Neuronal stem cell (in vitro differentiated cells): ENCODE measurements around the gene OR52H1.

Experiments used
- DNase-seq: peaks from one replicate; pipeline ENCODE4 v3.0.0-alpha.2; 2013; ENCODE audit warnings: low spot score
- H2AFZ ChIP-seq: one replicate; pipeline ENCODE4 v1.6.1; 2013; ENCODE audit warnings: mild to moderate bottlenecking, low read length, inconsistent platforms
- H2AK5ac ChIP-seq: 2 replicates; pipeline ENCODE4 v1.6.1; 2013; ENCODE audit warnings: low read depth, mild to moderate bottlenecking, inconsistent platforms, low read length, moderate library complexity, mixed read lengths
- H2BK120ac ChIP-seq: 2 replicates; pipeline ENCODE4 v1.6.1; 2013; ENCODE audit warnings: low read depth, mild to moderate bottlenecking, inconsistent platforms, low read length, moderate library complexity, mixed read lengths
- H2BK12ac ChIP-seq: one replicate; pipeline ENCODE4 v1.6.1; 2013; ENCODE audit warnings: low read length, inconsistent platforms
- H2BK15ac ChIP-seq: 2 replicates; pipeline ENCODE4 v1.6.1; 2013; ENCODE audit warnings: mild to moderate bottlenecking, low read length, inconsistent platforms, mixed read lengths
- H2BK5ac ChIP-seq: one replicate; pipeline ENCODE4 v1.6.1; 2013; ENCODE audit warnings: inconsistent platforms, mild to moderate bottlenecking, low read length, moderate library complexity
- H3K14ac ChIP-seq: one replicate; pipeline ENCODE4 v1.6.1; 2013; ENCODE audit warnings: low read length, inconsistent platforms
- H3K18ac ChIP-seq: 2 replicates; pipeline ENCODE4 v1.6.1; 2013; ENCODE audit warnings: low read length, inconsistent platforms
- H3K23ac ChIP-seq: 2 replicates; pipeline ENCODE4 v1.6.1; 2013; ENCODE audit warnings: low read depth, mild to moderate bottlenecking, mixed read lengths, low read length, inconsistent platforms; ENCODE audit not compliant: poor library complexity
- H3K27ac ChIP-seq: replicated peaks from 3 replicates; pipeline ENCODE4 v1.5.1; 2013; ENCODE audit warnings: low read length, inconsistent platforms
- H3K27me3 ChIP-seq, 3 experiments: 2 replicates each; pipeline ENCODE4 v1.6.1; 2013; ENCODE audit warnings: low read length in 3 of 3, mild to moderate bottlenecking in 2 of 3, inconsistent platforms in 1 of 3, low read depth in 1 of 3, mixed read lengths in 1 of 3, moderate library complexity in 1 of 3; ENCODE audit not compliant: control insufficient read depth in 3 of 3, insufficient read depth in 3 of 3
- H3K36me3 ChIP-seq, 2 donors: replicated peaks in 1 of 2; 2 replicates each; pipeline ENCODE4 v1.6.1; 2013; ENCODE audit warnings: low read length in 2 of 2; ENCODE audit not compliant: control insufficient read depth in 2 of 2, insufficient read depth in 2 of 2
- H3K4ac ChIP-seq: 2 replicates; pipeline ENCODE4 v1.6.1; 2013; ENCODE audit warnings: inconsistent platforms, mild to moderate bottlenecking, low read length, moderate library complexity
- H3K4me1 ChIP-seq, 2 donors: 1 replicate in 1 of 2; 2 replicates in 1 of 2; pipeline ENCODE4 v1.6.1; 2013; ENCODE audit warnings: low read length in 2 of 2, low read depth in 1 of 2; ENCODE audit not compliant: control insufficient read depth in 2 of 2, insufficient read depth in 1 of 2
- H3K4me2 ChIP-seq: one replicate; pipeline ENCODE4 v1.6.1; 2013; ENCODE audit warnings: mild to moderate bottlenecking, low read length, inconsistent platforms; ENCODE audit not compliant: insufficient read depth, poor library complexity, severe bottlenecking
- H3K4me3 ChIP-seq, 2 donors: 2 replicates each; pipeline ENCODE4 v1.5.1; 2013; ENCODE audit warnings: low read length in 2 of 2, mild to moderate bottlenecking in 2 of 2, inconsistent platforms in 1 of 2, moderate library complexity in 1 of 2
- H3K79me1 ChIP-seq: one replicate; pipeline ENCODE4 v1.6.1; 2013; ENCODE audit warnings: low read depth, mild to moderate bottlenecking, inconsistent platforms, low read length, moderate library complexity
- H3K9ac ChIP-seq: one replicate; pipeline ENCODE4 v1.6.1; 2013; ENCODE audit warnings: mild to moderate bottlenecking, low read depth, low read length, inconsistent platforms; ENCODE audit not compliant: poor library complexity
- H3K9me3 ChIP-seq, 2 donors: replicated peaks in 1 of 2; 2 replicates each; pipeline versions ENCODE3 to v1.6.1; 2013; ENCODE audit warnings: low read length in 2 of 2, mild to moderate bottlenecking in 2 of 2, inconsistent platforms in 1 of 2, low read depth in 1 of 2, mixed read lengths in 1 of 2, moderate library complexity in 1 of 2; ENCODE audit not compliant: control insufficient read depth in 2 of 2, insufficient read depth in 1 of 2
- H4K8ac ChIP-seq: one replicate; pipeline ENCODE4 v1.6.1; 2013; ENCODE audit warnings: low read depth, mild to moderate bottlenecking, inconsistent platforms, low read length, moderate library complexity
- H4K91ac ChIP-seq: one replicate; pipeline ENCODE4 v1.6.1; 2013; ENCODE audit warnings: low read length, low read depth, mild to moderate bottlenecking, inconsistent platforms; ENCODE audit not compliant: poor library complexity
- WGBS, 2 donors: extraction: QIAGEN DNeasy Blood & Tissue Kit; methylation state at CpG; one replicate each; pipeline ENCODE4 v1.1.7; 2013; ENCODE audit warnings: missing lambda C conversion rate in 2 of 2, mixed read lengths in 1 of 2; ENCODE audit not compliant: insufficient read length in 2 of 2, insufficient replicate concordance in 1 of 2; ENCODE audit errors: extremely low coverage in 2 of 2; 5-methylcytosine and 5-hydroxymethylcytosine counted together

The OR52H1 gene

DNA sequence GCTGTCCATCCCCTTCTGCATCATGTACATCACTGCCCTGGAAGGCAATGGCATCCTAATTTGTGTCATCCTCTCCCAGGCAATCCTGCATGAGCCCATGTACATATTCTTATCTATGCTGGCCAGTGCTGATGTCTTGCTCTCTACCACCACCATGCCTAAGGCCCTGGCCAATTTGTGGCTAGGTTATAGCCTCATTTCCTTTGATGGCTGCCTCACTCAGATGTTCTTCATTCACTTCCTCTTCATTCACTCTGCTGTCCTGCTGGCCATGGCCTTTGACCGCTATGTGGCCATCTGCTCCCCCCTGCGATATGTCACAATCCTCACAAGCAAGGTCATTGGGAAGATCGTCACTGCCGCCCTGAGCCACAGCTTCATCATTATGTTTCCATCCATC, 32.7 kb upstream of the OR52H1 start:
- no peaks in the 10 kb centered on the region for H3K9me3 ChIP-seq
- H3K4ac ChIP-seq = no peak overlapping the region
- no peak overlapping the region for H3K18ac ChIP-seq
- no peaks in the 10 kb centered on the region for H3K79me1 ChIP-seq
- no peak overlapping the region for H2BK12ac ChIP-seq
- peaks cover 0 to under 1% (median 0%) of the 10 kb centered on the region in 3 experiments for H3K27me3 ChIP-seq
- H3K14ac ChIP-seq = peak overlapping the region; percentile 10
- no peak overlapping the region for H3K4me2 ChIP-seq
- WGBS, 2 donors = no CpG with 5 or more reads among the region's 4 CpGs
- no peak for DNase-seq
- peak overlapping the region in 1 of 2 donors; percentile 54 for H3K4me3 ChIP-seq
- H3K27ac ChIP-seq = no peak overlapping the region
- no peak overlapping the region for H4K91ac ChIP-seq
- H2BK5ac ChIP-seq = no peak overlapping the region
- no peak overlapping the region for H2BK15ac ChIP-seq
- no peak overlapping the region for H4K8ac ChIP-seq
- no peak overlapping the region for H3K23ac ChIP-seq
- H2AFZ ChIP-seq = no peak overlapping the region
- H2AK5ac ChIP-seq = no peak overlapping the region
- H3K4me1 ChIP-seq = no peaks in the 10 kb centered on the region
- H3K36me3 ChIP-seq = no peaks in the 10 kb centered on the region
- no peak overlapping the region for H2BK120ac ChIP-seq
- no peak overlapping the region for H3K9ac ChIP-seq

DNA sequence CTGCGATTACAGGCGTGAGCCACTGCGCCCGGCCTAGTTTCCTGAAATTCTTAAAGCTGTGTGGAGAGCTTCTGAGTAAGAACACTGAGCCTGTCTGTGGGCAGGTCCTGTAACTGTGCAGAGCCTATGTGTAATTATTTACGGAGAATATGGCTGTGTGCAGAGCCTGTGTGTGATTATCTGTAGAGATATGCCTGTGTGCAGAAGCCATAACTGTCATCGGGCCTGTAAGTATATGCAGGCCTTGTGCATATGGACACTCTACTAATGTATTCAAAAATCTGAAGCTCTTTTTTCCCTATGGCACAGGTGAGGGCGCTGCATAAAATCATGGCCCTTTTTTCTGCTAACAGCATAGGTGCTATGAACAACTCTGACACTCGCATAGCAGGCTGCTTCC, 32.2 kb upstream of the OR52H1 start, which contains the start of gene OR52B6:
TSS of gene OR52B6 (plus strand) at position 301 of the 400 bp plus-strand sequence. CDS start at position 301, 0 bp downstream.
- Histone ChIP-seq H3K79me1 (no peaks in the 10 kb centered on the region), H3K18ac (no peak within 1 kb of the TSS), H3K4me1 (no peaks in the 10 kb centered on the region), H4K91ac (no peak within 1 kb of the TSS), H3K4ac (no peak within 1 kb of the TSS), H2BK120ac (no peak within 1 kb of the TSS), H2AFZ (no peak within 1 kb of the TSS), H3K14ac (peak within 1 kb of the TSS; percentile 10), H3K27me3 (peaks cover 0 to 5% (median 0%) of the 10 kb centered on the region in 3 experiments), H2BK5ac (no peak within 1 kb of the TSS), H3K4me2 (no peak within 1 kb of the TSS), H2AK5ac (no peak within 1 kb of the TSS), H2BK12ac (no peak within 1 kb of the TSS), H3K23ac (no peak within 1 kb of the TSS), H2BK15ac (no peak within 1 kb of the TSS), H3K27ac (no peak within 1 kb of the TSS), H3K36me3 (no peaks in the 10 kb centered on the region), H3K9ac (no peak within 1 kb of the TSS), H4K8ac (no peak within 1 kb of the TSS), H3K4me3 (peak within 1 kb of the TSS in 1 of 2 donors; percentile 54), H3K9me3 (no peaks in the 10 kb centered on the region)
- WGBS, 2 donors = no CpG with 5 or more reads among the region's 8 CpGs
- DNase-seq = no peak

DNA sequence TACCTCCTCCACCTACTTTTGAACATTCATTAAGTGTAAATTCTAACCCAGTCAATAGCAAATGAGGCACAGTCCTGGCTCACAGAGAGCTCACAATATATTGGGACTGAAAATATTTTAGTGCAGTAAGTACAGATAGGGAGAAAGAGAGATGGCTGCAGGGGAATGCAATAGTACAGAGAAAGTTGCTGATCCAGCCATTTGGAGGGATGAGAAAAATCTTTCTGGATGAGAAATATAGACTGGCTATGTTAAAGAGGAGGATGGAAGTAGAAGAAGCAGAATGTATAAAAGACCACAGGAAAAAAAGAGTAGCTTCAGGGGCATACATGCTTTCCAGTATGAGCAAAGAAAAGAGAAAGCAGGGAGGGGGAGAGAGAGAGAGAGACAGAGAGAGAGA, 28.8 kb upstream of the OR52H1 start:
- peaks cover 0 to 5% (median 0%) of the 10 kb centered on the region in 3 experiments for H3K27me3 ChIP-seq
- DNase-seq = no peak

DNA sequence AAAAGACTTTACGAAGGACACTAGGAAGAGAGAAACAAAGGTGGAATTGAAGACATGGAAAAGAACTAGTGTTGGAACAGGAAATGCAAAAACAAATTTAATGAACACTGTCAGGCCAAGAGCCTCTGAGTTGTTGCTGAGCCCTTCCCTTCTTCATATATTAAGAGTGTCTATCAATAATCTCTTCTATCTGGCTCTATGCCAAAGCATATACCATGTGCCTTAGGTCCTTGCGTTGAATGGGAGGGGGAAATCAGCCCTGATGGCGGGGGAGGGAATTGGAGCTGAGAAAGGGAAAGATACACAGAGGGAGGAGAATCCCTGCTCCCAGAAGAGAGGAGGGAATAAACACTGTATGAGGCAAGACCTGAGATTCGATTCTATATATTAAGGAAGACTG, 26.8 kb upstream of the OR52H1 start:
- no peak overlapping the region for H3K4ac ChIP-seq
- H3K27me3 ChIP-seq = peaks cover 0 to 6% (median 0%) of the 10 kb centered on the region in 3 experiments
- no peak overlapping the region for H3K4me3 ChIP-seq
- H4K91ac ChIP-seq = no peak overlapping the region
- H3K79me1 ChIP-seq = no peaks in the 10 kb centered on the region
- no peak overlapping the region for H2BK12ac ChIP-seq
- H2AFZ ChIP-seq = no peak overlapping the region
- no peak overlapping the region for H3K18ac ChIP-seq
- WGBS, 2 donors = no CpG with 5 or more reads among the region's 4 CpGs
- H3K23ac ChIP-seq = no peak overlapping the region
- H3K9me3 ChIP-seq = no peaks in the 10 kb centered on the region
- no peak overlapping the region for H3K14ac ChIP-seq
- DNase-seq = no peak
- no peak overlapping the region for H2BK15ac ChIP-seq
- no peak overlapping the region for H2BK120ac ChIP-seq
- no peak overlapping the region for H2AK5ac ChIP-seq
- no peak overlapping the region for H4K8ac ChIP-seq
- H3K36me3 ChIP-seq = no peaks in the 10 kb centered on the region
- H3K27ac ChIP-seq = no peak overlapping the region
- H3K9ac ChIP-seq = no peak overlapping the region
- no peak overlapping the region for H3K4me2 ChIP-seq
- no peak overlapping the region for H2BK5ac ChIP-seq
- no peaks in the 10 kb centered on the region for H3K4me1 ChIP-seq

More for the DNA sequence above, 28.8 kb upstream of the OR52H1 start:
- Histone ChIP-seq H4K8ac (no peak overlapping the region), H2BK15ac (no peak overlapping the region), H2AK5ac (no peak overlapping the region), H3K27ac (no peak overlapping the region), H3K4ac (no peak overlapping the region), H2BK120ac (no peak overlapping the region), H3K4me2 (no peak overlapping the region), H3K79me1 (no peaks in the 10 kb centered on the region), H3K9ac (no peak overlapping the region), H3K36me3 (no peaks in the 10 kb centered on the region), H2AFZ (no peak overlapping the region), H3K18ac (no peak overlapping the region), H3K9me3 (no peaks in the 10 kb centered on the region), H3K4me1 (no peaks in the 10 kb centered on the region), H2BK12ac (no peak overlapping the region), H3K4me3 (no peak overlapping the region), H3K23ac (no peak overlapping the region), H4K91ac (no peak overlapping the region), H2BK5ac (no peak overlapping the region), H3K14ac (no peak overlapping the region)
